ENCODE results near the gene PHF12. TPM values are rescaled to one million over a fixed set of nuclear protein-coding genes. Genes with fewer than 3 reads are reported as not detected.

The PHF12 gene
- total RNA-seq, 1 experiment from 2014 or later = 36.0 TPM

DNA sequence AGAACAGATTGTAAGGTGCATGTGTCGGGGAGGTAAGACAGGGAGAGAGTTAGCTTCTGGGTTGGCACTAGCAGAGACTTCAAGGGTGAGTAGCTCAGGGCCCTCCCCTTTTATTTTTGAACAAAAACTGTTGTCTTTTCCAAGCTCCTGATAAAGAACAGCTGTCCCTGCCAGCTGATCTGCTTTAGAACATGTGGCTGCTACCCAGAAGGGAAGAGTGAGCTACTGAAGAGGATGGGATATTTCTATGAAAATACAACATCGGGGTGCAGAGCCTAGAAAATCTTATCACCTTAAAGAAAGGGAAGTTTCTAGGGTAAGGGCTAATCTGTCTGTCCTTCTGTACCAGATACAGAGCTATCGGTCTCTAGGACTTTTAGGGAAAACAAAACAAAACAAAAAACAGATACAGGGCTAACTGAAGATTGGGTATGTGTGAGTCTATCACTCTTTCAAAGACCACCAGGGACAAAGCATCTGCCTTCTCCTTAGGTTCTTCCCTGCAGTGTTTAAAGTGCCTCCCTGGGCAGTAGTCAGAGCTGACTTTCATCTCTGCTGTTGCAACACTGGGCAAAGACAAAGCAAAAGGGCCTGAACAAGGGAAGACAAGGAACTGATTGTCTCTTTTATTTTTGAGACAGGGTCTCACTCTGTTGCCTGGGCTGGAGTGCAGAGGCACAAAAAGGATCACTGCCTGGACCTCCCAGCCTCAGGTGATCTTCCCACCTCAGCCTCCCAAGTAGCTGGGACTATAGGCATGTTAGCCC, 43.4 kb downstream of the PHF12 start:
- Histone ChIP-seq H4K20me1 (ENCODE audit: insufficient read depth) (no peaks in the 10 kb centered on the region; the same call in 1 of the 2 replicates), H3K27ac (no peak overlapping the region), H3K9me2 (ENCODE audit: insufficient read depth) (no peaks in the 10 kb centered on the region), H3F3A (ENCODE audit: insufficient read depth, low read depth) (peaks cover 52% of the 10 kb centered on the region), H3K4me3 (no peak overlapping the region), H3K27me3 (ENCODE audit: insufficient read depth, low read depth) (no peaks in the 10 kb centered on the region), H2AFZ (no peak overlapping the region), H3K4me1 (replicated peaks; ENCODE audit: insufficient read depth) (no peaks in the 10 kb centered on the region), H3K36me3 (ENCODE audit: low read depth) (peaks cover 23% of the 10 kb centered on the region), H3K4me2 (no peak overlapping the region), H3K9me3 (ENCODE audit: insufficient read depth, low read depth) (no peaks in the 10 kb centered on the region), H3K79me2 (ENCODE audit: low read depth) (no peaks in the 10 kb centered on the region)
- BruUV-seq (replicated peaks) = no TSS peak
- POLR2A ChIA-PET (ENCODE audit: unreplicated experiment) = no interaction called here
- intact Hi-C loops (cut with micrococcal nuclease; ENCODE audit: unreplicated experiment) = no loop called here
- no peak for DNase-seq
- TF ChIP-seq, protein P1, sequence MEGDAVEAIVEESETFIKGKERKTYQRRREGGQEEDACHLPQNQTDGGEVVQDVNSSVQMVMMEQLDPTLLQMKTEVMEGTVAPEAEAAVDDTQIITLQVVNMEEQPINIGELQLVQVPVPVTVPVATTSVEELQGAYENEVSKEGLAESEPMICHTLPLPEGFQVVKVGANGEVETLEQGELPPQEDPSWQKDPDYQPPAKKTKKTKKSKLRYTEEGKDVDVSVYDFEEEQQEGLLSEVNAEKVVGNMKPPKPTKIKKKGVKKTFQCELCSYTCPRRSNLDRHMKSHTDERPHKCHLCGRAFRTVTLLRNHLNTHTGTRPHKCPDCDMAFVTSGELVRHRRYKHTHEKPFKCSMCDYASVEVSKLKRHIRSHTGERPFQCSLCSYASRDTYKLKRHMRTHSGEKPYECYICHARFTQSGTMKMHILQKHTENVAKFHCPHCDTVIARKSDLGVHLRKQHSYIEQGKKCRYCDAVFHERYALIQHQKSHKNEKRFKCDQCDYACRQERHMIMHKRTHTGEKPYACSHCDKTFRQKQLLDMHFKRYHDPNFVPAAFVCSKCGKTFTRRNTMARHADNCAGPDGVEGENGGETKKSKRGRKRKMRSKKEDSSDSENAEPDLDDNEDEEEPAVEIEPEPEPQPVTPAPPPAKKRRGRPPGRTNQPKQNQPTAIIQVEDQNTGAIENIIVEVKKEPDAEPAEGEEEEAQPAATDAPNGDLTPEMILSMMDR (conservative IDR thresholded peaks at IDR 0.05) = no peak
- no peak for TF ChIP-seq EZH2 (IDR thresholded peaks at IDR 0.05; ENCODE audit: low read depth)
- CTCF ChIA-PET = interaction anchor here (0.6 to 1.2 kb wide), 2 partner anchors 143 to 180 kb away, joined by 3 to 4 read pairs; no protein-coding TSS in a partner anchor

DNA sequence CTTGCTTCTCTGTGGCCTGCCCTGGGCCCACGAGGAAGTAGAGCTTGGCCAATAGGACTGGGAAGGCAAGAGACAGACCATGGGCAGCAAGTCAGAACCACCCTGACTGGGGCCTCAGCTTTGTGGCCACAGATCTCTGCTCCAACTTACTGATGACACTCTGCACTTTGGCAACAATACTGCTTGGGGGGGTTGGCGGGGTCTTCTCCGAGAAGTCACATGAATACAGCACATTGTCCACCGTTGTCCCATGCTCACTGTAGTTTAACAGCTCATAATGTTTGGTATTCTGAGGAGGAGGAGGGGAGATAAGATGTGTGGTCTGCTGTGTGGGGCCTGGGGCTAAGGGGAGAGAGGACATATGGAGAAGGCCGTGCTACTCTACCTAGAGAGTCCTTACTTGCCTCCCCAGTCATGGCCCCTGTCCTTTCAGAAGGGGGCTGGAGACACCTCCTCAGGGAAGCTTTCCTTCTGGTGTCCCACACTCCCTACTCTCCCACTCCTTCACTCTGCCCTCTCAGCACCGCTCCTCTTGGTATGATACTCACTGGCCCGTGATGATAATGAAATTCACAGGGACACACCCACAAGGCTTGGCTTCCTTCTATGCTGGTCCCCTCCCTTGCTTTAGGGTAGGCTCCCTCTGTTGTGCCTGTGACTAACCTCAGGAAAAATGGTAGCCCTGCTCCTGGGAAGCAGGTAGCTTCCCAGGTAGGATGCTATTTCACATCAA, 44.4 kb downstream of the PHF12 start:
- H3K27ac ChIP-seq = no peak overlapping the region
- DNase-seq = no peak
- no peaks in the 10 kb centered on the region for H3K9me3 ChIP-seq (ENCODE audit: insufficient read depth, low read depth)
- H2AFZ ChIP-seq = no peak overlapping the region
- peaks cover 3% of the 10 kb centered on the region for H3K4me1 ChIP-seq (replicated peaks; ENCODE audit: insufficient read depth)
- H3K9me2 ChIP-seq (ENCODE audit: insufficient read depth) = no peaks in the 10 kb centered on the region
- H3F3A ChIP-seq (ENCODE audit: insufficient read depth, low read depth) = peaks cover 54% of the 10 kb centered on the region
- no peaks in the 10 kb centered on the region; the same call in 1 of the 2 replicates for H4K20me1 ChIP-seq (ENCODE audit: insufficient read depth)
- no peak overlapping the region for H3K4me3 ChIP-seq
- H3K4me2 ChIP-seq = no peak overlapping the region
- H3K36me3 ChIP-seq (ENCODE audit: low read depth) = peaks cover 15% of the 10 kb centered on the region
- H3K79me2 ChIP-seq (ENCODE audit: low read depth) = peaks cover 4% of the 10 kb centered on the region
- CTCF ChIA-PET = no interaction called here
- POLR2A ChIA-PET (ENCODE audit: unreplicated experiment) = no interaction called here
- BruUV-seq (replicated peaks) = no TSS peak
- intact Hi-C loops (cut with micrococcal nuclease; ENCODE audit: unreplicated experiment) = no loop called here
- no peak for TF ChIP-seq EZH2 (IDR thresholded peaks at IDR 0.05; ENCODE audit: low read depth)
- TF ChIP-seq, protein P1 (conservative IDR thresholded peaks at IDR 0.05) = no peak
- H3K27me3 ChIP-seq (ENCODE audit: insufficient read depth, low read depth) = no peaks in the 10 kb centered on the region

DNA sequence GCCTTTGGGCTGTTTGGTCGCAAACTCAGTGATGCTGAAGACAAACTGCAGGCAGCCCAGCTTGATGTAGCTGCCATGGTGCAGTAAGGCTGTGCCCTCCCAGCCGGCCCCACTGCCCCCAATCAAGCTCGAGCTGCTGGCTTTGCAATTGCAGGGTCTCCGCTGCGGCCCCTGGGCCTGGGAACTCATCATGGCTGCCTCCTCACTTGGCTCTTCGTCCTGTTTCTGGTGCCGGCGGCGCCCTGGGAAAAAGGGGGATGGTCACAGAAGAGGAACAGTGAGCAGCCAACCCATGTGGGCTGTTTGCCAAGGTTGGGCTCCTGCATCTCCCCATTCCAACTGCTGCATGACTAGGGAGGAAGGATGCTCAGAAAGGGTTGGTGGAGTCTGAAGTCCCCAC, 45.0 kb downstream of the PHF12 start:
- CTCF ChIA-PET = interaction anchor here (0.6 kb wide), 1 partner anchor 171 kb away, joined by 3 read pairs; no protein-coding TSS in a partner anchor
- no TSS peak for BruUV-seq (replicated peaks)
- TF ChIP-seq, protein P1 (conservative IDR thresholded peaks at IDR 0.05) = no peak
- no peak for TF ChIP-seq EZH2 (IDR thresholded peaks at IDR 0.05; ENCODE audit: low read depth)
- Histone ChIP-seq H3K4me2 (no peak overlapping the region), H3K9me2 (ENCODE audit: insufficient read depth) (no peaks in the 10 kb centered on the region), H4K20me1 (ENCODE audit: insufficient read depth) (no peaks in the 10 kb centered on the region; the same call in 1 of the 2 replicates), H3K27ac (no peak overlapping the region), H3K4me3 (no peak overlapping the region), H3F3A (ENCODE audit: insufficient read depth, low read depth) (peaks cover 57% of the 10 kb centered on the region), H3K27me3 (ENCODE audit: insufficient read depth, low read depth) (no peaks in the 10 kb centered on the region), H3K79me2 (ENCODE audit: low read depth) (peaks cover 10% of the 10 kb centered on the region), H2AFZ (no peak overlapping the region), H3K36me3 (ENCODE audit: low read depth) (peaks cover 10% of the 10 kb centered on the region; the same call in 1 of the 2 replicates), H3K9me3 (ENCODE audit: insufficient read depth, low read depth) (no peaks in the 10 kb centered on the region), H3K4me1 (replicated peaks; ENCODE audit: insufficient read depth) (peaks cover 8% of the 10 kb centered on the region)
- POLR2A ChIA-PET (ENCODE audit: unreplicated experiment) = no interaction called here
- DNase-seq = no peak
- intact Hi-C loops (cut with micrococcal nuclease; ENCODE audit: unreplicated experiment) = no loop called here
